IgD-negative memory B cell (primary cell): ENCODE measurements around the gene PREX1. TPM values are rescaled to one million over a fixed set of nuclear protein-coding genes. Genes with fewer than 3 reads are reported as not detected.
"Not testable (repeated sequence)": the region's sequence is repeated elsewhere in the genome, so short reads cannot be mapped to it uniquely, and the experiment has no call there.

Experiments used
- H3K27ac Mint-ChIP-seq, 3 donors: one replicate each; pipeline ENCODE4 v1.8.0; 2020 to 2022; ENCODE audit warnings: mild to moderate bottlenecking in 3 of 3, mixed read lengths in 3 of 3, moderate library complexity in 1 of 3
- H3K27me3 Mint-ChIP-seq: one replicate; pipeline ENCODE4 v1.8.0; 2021; ENCODE audit warnings: mixed read lengths
- H3K36me3 Mint-ChIP-seq: one replicate; pipeline ENCODE4 v1.8.0; 2020; ENCODE audit warnings: mild to moderate bottlenecking, mixed read lengths
- H3K4me1 Mint-ChIP-seq, 3 donors: one replicate each; pipeline ENCODE4 v1.8.0; 2020 to 2022; ENCODE audit warnings: mixed read lengths in 3 of 3, mild to moderate bottlenecking in 1 of 3
- H3K4me3 Mint-ChIP-seq, 4 donors: one replicate each; pipeline ENCODE4 v1.8.0; 2020 to 2022; ENCODE audit warnings: mild to moderate bottlenecking in 4 of 4, mixed read lengths in 4 of 4, moderate library complexity in 3 of 4
- H3K9me3 Mint-ChIP-seq, 3 donors: one replicate each; pipeline ENCODE4 v1.8.0; 2020 to 2021; ENCODE audit warnings: mixed read lengths in 3 of 3, mild to moderate bottlenecking in 1 of 3
- polyA plus RNA-seq: library from polyadenylated mRNA; unstranded; fragments of 300-500 nt; fragmentation: Illumina TruSeq; gene quantifications from one replicate; pipeline ENCODE4 v1.2.3, GENCODE V29; 2021

PREX1 gene
- polyA plus RNA-seq, 1 donor from 2014 or later = 41.7 TPM

DNA sequence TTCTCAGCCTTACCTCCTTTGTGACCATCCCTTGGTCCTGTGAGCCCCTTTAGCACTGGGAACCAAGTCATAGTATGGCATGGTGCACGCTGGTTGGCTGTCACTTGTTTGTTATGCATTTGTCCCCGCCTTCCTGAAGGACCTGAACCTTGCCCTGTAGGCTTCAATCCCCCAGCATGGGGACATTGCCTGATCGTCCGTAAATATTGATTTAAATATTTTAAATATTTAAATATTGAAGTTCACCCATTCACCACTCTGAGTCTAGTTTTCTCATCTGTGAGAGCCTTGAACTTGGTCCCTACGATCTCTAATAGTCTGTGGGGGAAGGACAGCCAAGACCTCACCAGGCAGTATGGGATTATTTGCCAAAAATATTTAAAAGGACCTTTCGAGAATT lies 23.8 kb upstream of the PREX1 start:
- Mint-ChIP-seq H3K36me3 (peaks cover 5% of the 10 kb centered on the region), H3K4me1 (peaks cover 12 to 22% (median 13%) of the 10 kb centered on the region in 3 donors), H3K4me3 (no peak overlapping the region), H3K9me3 (no peaks in the 10 kb centered on the region), H3K27me3 (no peaks in the 10 kb centered on the region), H3K27ac (no peak overlapping the region)

GRCh38 chr20:48850977-48851299 lies 23.1 kb upstream of the PREX1 start:
- Mint-ChIP-seq H3K9me3 (no peaks in the 10 kb centered on the region), H3K4me3 (no peak overlapping the region), H3K27me3 (no peaks in the 10 kb centered on the region), H3K4me1 (peaks cover 13 to 23% (median 18%) of the 10 kb centered on the region in 3 donors), H3K36me3 (peaks cover 5% of the 10 kb centered on the region), H3K27ac (peak overlapping the region in 1 of 3 donors; percentile 50)

DNA sequence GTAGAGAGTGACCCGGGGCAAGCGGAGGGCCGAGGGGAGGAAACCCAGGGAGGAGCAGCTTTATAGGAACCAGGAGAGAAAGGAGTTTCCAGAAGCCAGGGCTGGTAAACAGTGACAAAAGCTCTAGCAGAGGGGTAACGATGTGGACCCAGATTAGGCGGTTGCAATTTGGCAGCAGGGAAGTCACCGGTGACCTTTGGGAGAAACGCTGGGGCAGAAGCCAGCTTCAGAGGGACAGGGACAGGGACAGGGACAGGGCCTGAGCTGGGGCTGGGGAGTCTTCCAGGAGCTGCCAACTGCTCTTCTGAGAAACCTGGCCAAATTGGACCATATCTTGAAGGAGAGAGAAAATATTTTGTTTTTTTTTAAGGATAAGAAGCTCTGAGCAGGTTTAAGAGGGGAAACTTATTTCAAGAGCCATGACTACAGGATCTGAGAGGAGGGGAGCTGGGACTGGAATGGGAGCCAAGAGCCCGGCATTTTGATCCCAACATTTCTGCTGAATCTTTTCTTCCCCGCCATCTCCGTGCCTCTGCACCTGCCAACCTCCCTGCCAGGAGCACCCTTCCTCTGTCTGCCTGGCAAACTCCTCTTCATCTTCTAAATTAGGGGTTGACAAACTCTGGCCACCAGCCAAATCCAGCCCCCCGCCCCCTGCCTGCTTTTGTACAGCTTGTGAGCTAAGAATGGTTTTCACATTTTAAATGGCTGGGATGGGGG lies 22.6 kb upstream of the PREX1 start:
- H3K4me3 Mint-ChIP-seq = no peak overlapping the region
- peak overlapping the region in 1 of 3 donors; percentile 50 for H3K27ac Mint-ChIP-seq
- no peaks in the 10 kb centered on the region for H3K9me3 Mint-ChIP-seq
- H3K27me3 Mint-ChIP-seq = no peaks in the 10 kb centered on the region
- H3K36me3 Mint-ChIP-seq = peaks cover 5% of the 10 kb centered on the region
- peaks cover 14 to 23% (median 18%) of the 10 kb centered on the region in 3 donors for H3K4me1 Mint-ChIP-seq

DNA sequence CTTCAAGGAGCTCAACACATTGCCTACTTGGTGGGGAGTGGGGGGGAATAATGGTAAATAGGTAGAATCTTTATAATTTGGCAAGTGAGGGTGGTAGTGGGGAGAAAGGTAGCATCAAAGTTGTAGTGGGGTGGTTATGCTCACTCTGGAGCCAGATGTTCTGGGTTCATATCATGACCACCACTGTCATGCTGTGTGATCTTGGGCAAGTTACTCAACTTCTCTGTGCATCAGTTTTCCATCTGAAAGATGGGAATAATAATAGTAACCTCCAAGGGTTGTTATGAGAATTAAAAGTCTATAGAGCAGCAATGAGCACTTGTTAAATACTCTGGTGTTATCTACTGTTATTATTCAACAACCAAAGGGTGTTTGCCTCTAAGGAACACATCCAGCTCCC lies 22.0 kb upstream of the PREX1 start:
- no peak overlapping the region for H3K4me3 Mint-ChIP-seq
- peaks cover 14 to 23% (median 23%) of the 10 kb centered on the region in 3 donors for H3K4me1 Mint-ChIP-seq
- H3K9me3 Mint-ChIP-seq = no peaks in the 10 kb centered on the region
- no peaks in the 10 kb centered on the region for H3K27me3 Mint-ChIP-seq
- peaks cover 5% of the 10 kb centered on the region for H3K36me3 Mint-ChIP-seq
- no peak overlapping the region for H3K27ac Mint-ChIP-seq

DNA sequence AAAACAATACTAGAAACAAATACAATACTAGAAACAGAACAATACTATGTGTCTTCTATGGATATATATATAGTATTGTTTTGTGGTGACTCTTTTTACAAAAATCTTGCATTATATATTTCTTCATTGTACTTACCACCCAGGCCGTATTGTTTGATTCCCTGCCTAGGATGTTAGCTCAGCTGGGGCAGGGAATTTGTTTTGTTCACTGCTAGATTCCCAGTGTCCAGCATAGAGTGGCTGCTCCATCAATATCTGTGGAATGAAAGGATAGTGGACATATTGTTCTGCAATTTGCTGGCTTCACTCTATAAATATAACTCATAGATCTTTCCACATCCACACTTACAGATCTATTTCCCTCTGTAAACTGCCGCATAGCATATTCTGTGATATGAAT lies 21.5 kb upstream of the PREX1 start:
- peaks cover 5% of the 10 kb centered on the region for H3K36me3 Mint-ChIP-seq
- H3K4me3 Mint-ChIP-seq = no peak overlapping the region
- peaks cover 14 to 28% (median 23%) of the 10 kb centered on the region in 3 donors for H3K4me1 Mint-ChIP-seq
- no peaks in the 10 kb centered on the region for H3K27me3 Mint-ChIP-seq
- H3K27ac Mint-ChIP-seq = no peak overlapping the region
- H3K9me3 Mint-ChIP-seq = no peaks in the 10 kb centered on the region

GRCh38 chr20:48847498-48848205 lies 19.9 kb upstream of the PREX1 start:
- no peaks in the 10 kb centered on the region for H3K27me3 Mint-ChIP-seq
- peak overlapping the region in 2 of 3 donors; percentile 77 to 89 for H3K27ac Mint-ChIP-seq

GRCh38 chr20:48846516-48847492 lies 19.0 kb upstream of the PREX1 start:
- H3K4me1 Mint-ChIP-seq = peaks cover 20 to 45% (median 38%) of the 10 kb centered on the region in 3 donors
- no peaks in the 10 kb centered on the region for H3K36me3 Mint-ChIP-seq
- H3K27me3 Mint-ChIP-seq = no peaks in the 10 kb centered on the region
- H3K27ac Mint-ChIP-seq = peak overlapping the region in 2 of 3 donors; percentile 19 to 89
- peak overlapping the region in 2 of 4 donors; percentile 68 to 79 for H3K4me3 Mint-ChIP-seq
- no peaks in the 10 kb centered on the region for H3K9me3 Mint-ChIP-seq

More at GRCh38 chr20:48847498-48848205, 19.9 kb upstream of the PREX1 start:
- H3K36me3 Mint-ChIP-seq = peaks cover 2% of the 10 kb centered on the region
- H3K4me1 Mint-ChIP-seq = peaks cover 14 to 38% (median 30%) of the 10 kb centered on the region in 3 donors
- H3K9me3 Mint-ChIP-seq = no peaks in the 10 kb centered on the region
- H3K4me3 Mint-ChIP-seq = peak overlapping the region in 1 of 4 donors; percentile 79

GRCh38 chr20:48845721-48846306 lies 18.0 kb upstream of the PREX1 start:
- Mint-ChIP-seq H3K27ac (no peak overlapping the region), H3K36me3 (no peaks in the 10 kb centered on the region), H3K27me3 (no peaks in the 10 kb centered on the region), H3K4me1 (peaks cover 24 to 52% (median 45%) of the 10 kb centered on the region in 3 donors), H3K4me3 (peak overlapping the region in 2 of 4 donors; percentile 3 to 46), H3K9me3 (no peaks in the 10 kb centered on the region)

- Mint-ChIP-seq H3K27me3 (no peaks in the 10 kb centered on the region), H3K27ac (no peak overlapping the region), H3K9me3 (no peaks in the 10 kb centered on the region), H3K4me3 (no peak overlapping the region), H3K36me3 (no peaks in the 10 kb centered on the region), H3K4me1 (peaks cover 24 to 52% (median 45%) of the 10 kb centered on the region in 3 donors)
These were observed 17.2 kb upstream of the PREX1 start for GRCh38 chr20:48844996-48845395.

DNA sequence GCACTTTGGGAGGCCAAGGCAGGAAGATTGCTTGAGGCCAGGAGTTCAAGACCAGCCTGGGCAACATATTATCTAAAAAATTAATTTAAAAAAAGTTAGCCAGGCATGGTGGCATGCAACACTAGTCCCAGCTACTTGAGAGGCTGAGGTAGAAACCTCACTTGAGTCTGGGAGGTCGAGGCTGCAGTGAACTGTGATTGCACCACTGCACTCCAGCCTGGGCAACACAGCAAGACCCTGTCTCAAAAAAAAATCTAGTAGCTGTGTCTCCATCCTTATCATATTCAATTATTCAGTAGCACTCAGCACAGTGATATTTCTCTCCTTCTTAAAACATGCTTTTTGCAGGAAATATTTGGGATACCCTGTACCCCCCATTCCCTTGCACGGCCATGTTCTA lies 16.1 kb upstream of the PREX1 start:
- H3K27me3 Mint-ChIP-seq, H3K9me3 Mint-ChIP-seq, H3K27ac Mint-ChIP-seq, H3K36me3 Mint-ChIP-seq: not testable (repeated sequence)
- Mint-ChIP-seq H3K4me1 (peaks cover 35 to 60% (median 54%) of the 10 kb centered on the region in 3 donors), H3K4me3 (peak overlapping the region in 1 of 4 donors; percentile 6)

DNA sequence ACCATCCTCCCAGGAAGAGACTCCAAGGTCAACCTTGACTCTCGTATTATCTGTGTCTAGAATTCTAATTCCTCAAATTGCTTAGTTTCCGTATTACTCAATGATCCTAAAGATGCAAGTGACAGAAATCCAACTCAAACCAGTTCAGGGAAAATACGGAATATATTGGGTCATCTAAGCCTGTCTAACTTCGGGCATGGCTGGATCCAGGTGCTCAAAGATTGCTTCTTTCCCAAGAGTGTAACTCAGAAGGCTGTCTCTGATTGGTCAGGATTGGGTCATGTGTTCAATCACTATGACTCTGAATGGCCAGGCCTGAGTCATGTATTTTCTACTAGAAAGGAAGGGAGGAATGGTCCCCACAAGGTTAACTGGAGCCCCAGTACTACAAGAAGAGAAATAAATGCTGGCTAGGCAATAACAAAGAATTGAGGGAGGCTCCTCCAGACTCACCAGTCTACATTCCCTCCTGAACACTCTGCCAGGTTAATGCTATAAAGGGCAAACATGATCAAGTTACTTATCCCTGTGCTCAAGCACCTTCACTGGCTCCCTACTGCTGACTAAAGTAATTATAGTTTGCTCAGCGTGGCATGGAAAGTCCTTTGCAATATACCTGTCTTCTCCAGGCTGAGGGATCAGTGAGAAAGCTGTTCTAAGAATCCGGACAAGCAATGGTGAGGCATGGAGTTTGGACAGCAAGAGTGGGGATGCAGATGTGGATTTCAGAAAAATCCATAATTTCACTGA lies 15.4 kb upstream of the PREX1 start:
- no peak overlapping the region for H3K27ac Mint-ChIP-seq
- H3K4me1 Mint-ChIP-seq = peaks cover 35 to 61% (median 54%) of the 10 kb centered on the region in 3 donors
- H3K27me3 Mint-ChIP-seq = no peaks in the 10 kb centered on the region
- H3K36me3 Mint-ChIP-seq = no peaks in the 10 kb centered on the region
- H3K4me3 Mint-ChIP-seq = peak overlapping the region in 1 of 4 donors; percentile 10
- no peaks in the 10 kb centered on the region for H3K9me3 Mint-ChIP-seq

DNA sequence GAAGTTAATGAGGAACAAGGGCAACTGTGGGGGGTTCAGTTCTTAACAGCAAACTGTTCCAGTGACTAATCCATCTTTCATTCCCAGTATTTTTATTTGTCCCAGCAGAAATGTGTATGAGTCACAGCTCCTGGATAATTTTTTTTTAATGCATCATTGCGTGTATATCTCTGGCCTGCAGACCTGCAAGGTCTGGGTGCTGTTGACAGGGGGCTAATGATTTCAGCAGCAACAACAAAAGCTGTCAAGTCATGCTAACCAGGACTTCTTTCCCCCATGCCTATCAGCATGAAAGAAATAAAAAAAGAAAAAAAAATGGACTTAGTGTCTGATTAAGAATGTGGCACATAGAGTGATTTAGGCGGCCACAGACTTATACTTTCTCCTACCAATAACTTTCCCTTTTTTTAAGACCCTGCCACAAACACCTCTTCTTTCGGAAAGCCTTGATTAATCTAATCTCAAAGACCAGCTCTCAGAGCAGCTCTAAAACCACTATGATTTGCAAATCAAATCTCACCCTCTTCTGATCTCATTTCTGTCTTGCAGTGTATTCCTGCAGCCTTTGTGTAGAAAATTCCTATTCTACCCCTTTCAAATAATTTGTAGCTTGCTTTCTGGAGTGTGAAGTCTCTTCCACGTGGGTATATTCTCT lies 14.2 kb upstream of the PREX1 start:
- H3K36me3 Mint-ChIP-seq = no peaks in the 10 kb centered on the region
- no peaks in the 10 kb centered on the region for H3K9me3 Mint-ChIP-seq
- H3K27me3 Mint-ChIP-seq = no peaks in the 10 kb centered on the region
- H3K4me1 Mint-ChIP-seq = peaks cover 31 to 60% (median 49%) of the 10 kb centered on the region in 3 donors
- H3K4me3 Mint-ChIP-seq = peak overlapping the region in 2 of 4 donors; percentile 0 to 3
- H3K27ac Mint-ChIP-seq = peak overlapping the region in 1 of 3 donors; percentile 25

DNA sequence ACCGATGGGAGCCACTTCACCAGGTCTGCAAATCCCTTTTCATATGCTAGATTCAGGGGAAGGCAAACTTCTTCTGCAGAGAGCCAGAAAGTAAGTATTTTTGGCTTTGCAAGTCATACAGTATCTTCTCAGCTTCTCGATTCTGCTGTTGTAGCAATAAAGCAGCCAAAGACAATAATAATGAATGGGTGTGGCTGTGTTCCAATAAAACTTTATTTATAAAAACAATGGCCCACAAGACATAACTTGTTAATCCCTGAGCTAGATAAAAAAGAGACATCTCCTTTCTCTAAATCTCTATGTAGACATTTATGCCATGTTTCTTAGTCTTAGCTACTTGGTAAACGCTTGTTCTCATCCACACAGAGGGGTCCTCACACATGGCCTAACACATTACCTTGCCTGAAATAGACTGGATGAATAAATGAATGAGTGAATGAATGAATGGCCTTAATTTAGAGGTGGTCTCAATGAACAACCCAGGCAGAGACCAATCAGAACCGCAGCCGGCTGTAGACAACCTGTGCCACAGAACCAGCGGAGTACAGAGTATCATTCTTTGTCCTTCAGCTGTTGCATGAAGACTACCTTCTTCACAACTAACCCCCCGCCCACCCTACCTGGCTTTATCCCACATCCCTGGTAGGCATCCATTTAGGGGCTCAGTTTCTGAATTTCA lies 13.5 kb upstream of the PREX1 start:
- no peaks in the 10 kb centered on the region for H3K27me3 Mint-ChIP-seq
- H3K9me3 Mint-ChIP-seq = no peaks in the 10 kb centered on the region
- H3K4me1 Mint-ChIP-seq = peaks cover 26 to 56% (median 43%) of the 10 kb centered on the region in 3 donors
- no peaks in the 10 kb centered on the region for H3K36me3 Mint-ChIP-seq
- H3K27ac Mint-ChIP-seq = no peak overlapping the region
- no peak overlapping the region for H3K4me3 Mint-ChIP-seq
